GM12891 (cell line): ENCODE measurements around the gene NCCRP1.

Experiments
- POLR2A ChIP-seq: IDR thresholded peaks from 2 replicates; pipeline ENCODE4 v1.6.1; 2011; ENCODE audit warnings: low read depth, low read length, control low read depth
- POLR2AphosphoS5 ChIP-seq: IDR thresholded peaks from 2 replicates; pipeline ENCODE4 v1.6.1; 2011; ENCODE audit warnings: low read depth, low read length, control low read depth
- POU2F2 ChIP-seq: IDR thresholded peaks from 2 replicates; pipeline ENCODE4 v1.6.1; 2011; ENCODE audit warnings: low read depth, mild to moderate bottlenecking, control low read depth, low read length, moderate library complexity
- SPI1 ChIP-seq: IDR thresholded peaks from 2 replicates; pipeline ENCODE4 v1.6.1; 2011; ENCODE audit warnings: low read depth, low read length, control low read depth
- TAF1 ChIP-seq: IDR thresholded peaks from 2 replicates; pipeline ENCODE4 v1.6.1; 2011; ENCODE audit warnings: low read depth, low read length, control low read depth

- TF ChIP-seq POLR2A (no peak), POU2F2 (no peak), TAF1 (no peak), POLR2AphosphoS5 (no peak), SPI1 (no peak)
These were observed 10.6 kb downstream of the NCCRP1 start for GRCh38 chr19:39207293-39207836.
